ENCODE measurements around the gene CCDC192.

Gene CCDC192

GRCh38 chr5:127878174-127878750 is 175.1 kb downstream of the CCDC192 start:
- no peak for ATAC-seq
- no peak overlapping the region for H3K4me3 Mint-ChIP-seq
- no peak overlapping the region for H3K27ac Mint-ChIP-seq
- H3K36me3 Mint-ChIP-seq: no peaks in the 10 kb centered on the region
- H3K27me3 Mint-ChIP-seq: no peaks in the 10 kb centered on the region
- no peaks in the 10 kb centered on the region for H3K9me3 Mint-ChIP-seq
- no peaks in the 10 kb centered on the region for H3K4me1 Mint-ChIP-seq

- H3K9me3 Mint-ChIP-seq: no peaks in the 10 kb centered on the region
- H3K4me1 Mint-ChIP-seq: no peaks in the 10 kb centered on the region
- H3K4me3 Mint-ChIP-seq: no peak overlapping the region
- H3K27ac Mint-ChIP-seq: no peak overlapping the region
- no peak for ATAC-seq
- no peaks in the 10 kb centered on the region for H3K27me3 Mint-ChIP-seq
- no peaks in the 10 kb centered on the region for H3K36me3 Mint-ChIP-seq
Measured at GRCh38 chr5:127884416-127884815, 181.2 kb downstream of the CCDC192 start.

GRCh38 chr5:127885176-127885575 is 182.0 kb downstream of the CCDC192 start:
- no peaks in the 10 kb centered on the region for H3K4me1 Mint-ChIP-seq
- H3K9me3 Mint-ChIP-seq: no peaks in the 10 kb centered on the region
- no peaks in the 10 kb centered on the region for H3K36me3 Mint-ChIP-seq
- H3K27ac Mint-ChIP-seq: no peak overlapping the region
- no peaks in the 10 kb centered on the region for H3K27me3 Mint-ChIP-seq
- ATAC-seq: no peak
- H3K4me3 Mint-ChIP-seq: no peak overlapping the region

- Mint-ChIP-seq H3K9me3 (no peaks in the 10 kb centered on the region), H3K4me3 (no peak overlapping the region), H3K27ac (no peak overlapping the region), H3K4me1 (no peaks in the 10 kb centered on the region), H3K36me3 (no peaks in the 10 kb centered on the region), H3K27me3 (no peaks in the 10 kb centered on the region)
- ATAC-seq: no peak
Measured at GRCh38 chr5:127886081-127886480, 182.9 kb downstream of the CCDC192 start.

- H3K4me3 Mint-ChIP-seq: no peak overlapping the region
- no peaks in the 10 kb centered on the region for H3K9me3 Mint-ChIP-seq
- ATAC-seq: no peak
- H3K27ac Mint-ChIP-seq: no peak overlapping the region
- no peaks in the 10 kb centered on the region for H3K27me3 Mint-ChIP-seq
- H3K4me1 Mint-ChIP-seq: no peaks in the 10 kb centered on the region
- no peaks in the 10 kb centered on the region for H3K36me3 Mint-ChIP-seq
Measured at GRCh38 chr5:127887282-127887681, 184.1 kb downstream of the CCDC192 start.

GRCh38 chr5:127891942-127892341 is 188.8 kb downstream of the CCDC192 start:
- H3K27me3 Mint-ChIP-seq: peaks cover 8% of the 10 kb centered on the region
- no peaks in the 10 kb centered on the region for H3K4me1 Mint-ChIP-seq
- H3K36me3 Mint-ChIP-seq: no peaks in the 10 kb centered on the region
- H3K4me3 Mint-ChIP-seq: no peak overlapping the region
- no peak for ATAC-seq
- H3K9me3 Mint-ChIP-seq: no peaks in the 10 kb centered on the region
- H3K27ac Mint-ChIP-seq: no peak overlapping the region

GRCh38 chr5:127892467-127893207 is 189.4 kb downstream of the CCDC192 start:
- no peaks in the 10 kb centered on the region for H3K4me1 Mint-ChIP-seq
- H3K27me3 Mint-ChIP-seq: peaks cover 14% of the 10 kb centered on the region
- no peaks in the 10 kb centered on the region for H3K9me3 Mint-ChIP-seq
- H3K27ac Mint-ChIP-seq: no peak overlapping the region
- H3K36me3 Mint-ChIP-seq: no peaks in the 10 kb centered on the region
- H3K4me3 Mint-ChIP-seq: no peak overlapping the region
- no peak for ATAC-seq

GRCh38 chr5:127893232-127893631 is 190.0 kb downstream of the CCDC192 start:
- Mint-ChIP-seq H3K27me3 (peaks cover 15% of the 10 kb centered on the region), H3K9me3 (no peaks in the 10 kb centered on the region), H3K4me3 (no peak overlapping the region), H3K27ac (no peak overlapping the region), H3K4me1 (no peaks in the 10 kb centered on the region), H3K36me3 (no peaks in the 10 kb centered on the region)
- no peak for ATAC-seq

GRCh38 chr5:127894461-127894860 is 191.3 kb downstream of the CCDC192 start:
- Mint-ChIP-seq H3K27me3 (peaks cover 25% of the 10 kb centered on the region), H3K9me3 (no peaks in the 10 kb centered on the region), H3K27ac (no peak overlapping the region), H3K4me1 (no peaks in the 10 kb centered on the region), H3K36me3 (no peaks in the 10 kb centered on the region), H3K4me3 (no peak overlapping the region)
- no peak for ATAC-seq

- peaks cover 25% of the 10 kb centered on the region for H3K27me3 Mint-ChIP-seq
- H3K36me3 Mint-ChIP-seq: no peaks in the 10 kb centered on the region
- H3K9me3 Mint-ChIP-seq: no peaks in the 10 kb centered on the region
- H3K4me3 Mint-ChIP-seq: no peak overlapping the region
- no peak for ATAC-seq
- no peaks in the 10 kb centered on the region for H3K4me1 Mint-ChIP-seq
- H3K27ac Mint-ChIP-seq: no peak overlapping the region
Measured at GRCh38 chr5:127898551-127899213, 195.5 kb downstream of the CCDC192 start.

GRCh38 chr5:127899214-127899610 is 196.0 kb downstream of the CCDC192 start:
- Mint-ChIP-seq H3K27ac (no peak overlapping the region), H3K27me3 (peaks cover 25% of the 10 kb centered on the region), H3K4me1 (no peaks in the 10 kb centered on the region), H3K36me3 (no peaks in the 10 kb centered on the region), H3K9me3 (no peaks in the 10 kb centered on the region), H3K4me3 (no peak overlapping the region)
- no peak for ATAC-seq

- H3K27me3 Mint-ChIP-seq: no peaks in the 10 kb centered on the region
- no peaks in the 10 kb centered on the region for H3K9me3 Mint-ChIP-seq
- H3K27ac Mint-ChIP-seq: no peak overlapping the region
- no peak for ATAC-seq
- H3K4me3 Mint-ChIP-seq: no peak overlapping the region
- no peaks in the 10 kb centered on the region for H3K4me1 Mint-ChIP-seq
- no peaks in the 10 kb centered on the region for H3K36me3 Mint-ChIP-seq
Measured at GRCh38 chr5:127906562-127907204, 203.5 kb downstream of the CCDC192 start.

- no peak overlapping the region for H3K27ac Mint-ChIP-seq
- H3K27me3 Mint-ChIP-seq: no peaks in the 10 kb centered on the region
- no peaks in the 10 kb centered on the region for H3K36me3 Mint-ChIP-seq
- ATAC-seq: no peak
- no peaks in the 10 kb centered on the region for H3K9me3 Mint-ChIP-seq
- H3K4me3 Mint-ChIP-seq: no peak overlapping the region
- no peaks in the 10 kb centered on the region for H3K4me1 Mint-ChIP-seq
Measured at GRCh38 chr5:127907907-127908306, 204.7 kb downstream of the CCDC192 start.

GRCh38 chr5:127909066-127909465 is 205.9 kb downstream of the CCDC192 start:
- H3K27ac Mint-ChIP-seq: no peak overlapping the region
- H3K4me1 Mint-ChIP-seq: no peaks in the 10 kb centered on the region
- peak; percentile 66 for ATAC-seq
- H3K9me3 Mint-ChIP-seq: no peaks in the 10 kb centered on the region
- no peak overlapping the region for H3K4me3 Mint-ChIP-seq
- H3K36me3 Mint-ChIP-seq: no peaks in the 10 kb centered on the region
- peaks cover 8% of the 10 kb centered on the region for H3K27me3 Mint-ChIP-seq

- no peak overlapping the region for H3K4me3 Mint-ChIP-seq
- peaks cover 15% of the 10 kb centered on the region for H3K27me3 Mint-ChIP-seq
- H3K9me3 Mint-ChIP-seq: no peaks in the 10 kb centered on the region
- no peaks in the 10 kb centered on the region for H3K4me1 Mint-ChIP-seq
- no peak for ATAC-seq
- H3K36me3 Mint-ChIP-seq: no peaks in the 10 kb centered on the region
- no peak overlapping the region for H3K27ac Mint-ChIP-seq
Measured at GRCh38 chr5:127909821-127910220, 206.6 kb downstream of the CCDC192 start.

All from stimulated activated memory B cell treated with anti-CD40 and anti-IgM and Interleukin-4, amounts not matched to agents 10 μg/mL and 1 μg/mL and 100 μg/mL, for 72 hours (primary cell).